SK-N-SH (cell line): ENCODE results near the gene STT3B. TPM values are rescaled to one million over a fixed set of nuclear protein-coding genes. Genes with fewer than 3 reads are reported as not detected.

Experiments used
- CTCF ChIA-PET: fragments of 300-600, 350-600 bp; formaldehyde crosslinking; extraction: SDS; loops from one replicate; lab custom pipeline; 2021; lab: Yijun Ruan, JAX
- POLR2A ChIA-PET: fragments of 350-600 bp; sonication (Branson Sonifier 250); formaldehyde crosslinking; extraction: SDS; loops from one replicate; lab custom pipeline; 2020; ENCODE audit warnings: antibody characterized with exemption, inconsistent platforms; lab: Yijun Ruan, JAX
- DNase-seq: peaks from one replicate; pipeline ENCODE4 v3.0.0; 2012
- H2AFZ ChIP-seq: fragments of 200-600 bp; sonication (generic); 2 replicates; pipeline ENCODE4 v1.8.1; 2016; ENCODE audit warnings: antibody characterized with exemption, mild to moderate bottlenecking, low read depth
- H3F3A ChIP-seq: fragments of 200-600 bp; sonication (generic); replicated peaks from 2 replicates; pipeline ENCODE3; 2016; ENCODE audit warnings: antibody characterized with exemption, mild to moderate bottlenecking; ENCODE audit not compliant: insufficient read depth
- H3K27ac ChIP-seq, 2 experiments: fragments of 200-500 bp in 1 of 2; fragments of 200-600 bp in 1 of 2; sonication (Bioruptor generic) in 1 of 2; sonication (generic), shearing (Covaris generic) in 1 of 2; 2 replicates each; pipeline versions ENCODE4 v1.5.1 to v1.6.1; 2014 to 2016; ENCODE audit warnings: low read depth in 2 of 2, inconsistent platforms in 1 of 2, low read length in 1 of 2, mild to moderate bottlenecking in 1 of 2, mixed read lengths in 1 of 2
- H3K27me3 ChIP-seq: fragments of 200-600 bp; sonication (generic), shearing (Covaris generic); 2 replicates; pipeline ENCODE4 v1.6.1; 2016; ENCODE audit warnings: mixed run types; ENCODE audit not compliant: insufficient read depth
- H3K36me3 ChIP-seq, 2 experiments: fragments of 200-500 bp in 1 of 2; fragments of 200-600 bp in 1 of 2; sonication (Bioruptor generic) in 1 of 2; sonication (generic) in 1 of 2; replicated peaks in 1 of 2; 2 replicates each; pipeline versions ENCODE3 to v1.5.1; 2014 to 2016; ENCODE audit warnings: low read length in 1 of 2, mild to moderate bottlenecking in 1 of 2; ENCODE audit not compliant: insufficient read depth in 2 of 2, control insufficient read depth in 1 of 2
- H3K4me1 ChIP-seq, 2 experiments: fragments of 200-500 bp in 1 of 2; fragments of 200-600 bp in 1 of 2; sonication (Bioruptor generic) in 1 of 2; sonication (generic), shearing (Covaris generic) in 1 of 2; 2 replicates each; pipeline versions ENCODE4 v1.5.1 to v1.6.1; 2014 to 2016; ENCODE audit warnings: low read depth in 1 of 2, low read length in 1 of 2, mixed run types in 1 of 2; ENCODE audit not compliant: insufficient read depth in 2 of 2, control insufficient read depth in 1 of 2
- H3K4me2 ChIP-seq: fragments of 200-600 bp; sonication (generic), shearing (Covaris generic); 2 replicates; pipeline ENCODE4 v1.6.1; 2017; ENCODE audit warnings: mixed run types
- H3K4me3 ChIP-seq, 2 experiments: fragments of 200-500 bp in 1 of 2; fragments of 200-600 bp in 1 of 2; sonication (Bioruptor generic) in 1 of 2; sonication (generic), shearing (Covaris generic) in 1 of 2; 2 replicates each; pipeline versions ENCODE4 v1.5.1 to v1.8.1; 2014 to 2016; ENCODE audit warnings: low read depth in 2 of 2, inconsistent platforms in 1 of 2, low read length in 1 of 2, mild to moderate bottlenecking in 1 of 2, mixed read lengths in 1 of 2, moderate library complexity in 1 of 2
- H3K79me2 ChIP-seq: fragments of 200-600 bp; sonication (generic); 2 replicates; pipeline ENCODE4 v1.8.1; 2017; ENCODE audit warnings: mild to moderate bottlenecking; ENCODE audit not compliant: insufficient read depth
- H3K9ac ChIP-seq: fragments of 200-600 bp; sonication (generic); 2 replicates; pipeline ENCODE4 v1.6.1; 2017; ENCODE audit warnings: mixed run types
- H3K9me2 ChIP-seq: fragments of 200-600 bp; sonication (generic); 2 replicates; pipeline ENCODE4 v1.6.1; 2017; ENCODE audit warnings: mixed run types
- H3K9me3 ChIP-seq: fragments of 200-600 bp; sonication (generic); 2 replicates; pipeline ENCODE4 v1.6.1; 2017; ENCODE audit warnings: mixed run types, mild to moderate bottlenecking, moderate library complexity
- H4K20me1 ChIP-seq: fragments of 200-600 bp; sonication (generic); 2 replicates; pipeline ENCODE4 v1.6.1; 2017; ENCODE audit warnings: mild to moderate bottlenecking, mixed run types; ENCODE audit not compliant: insufficient read depth
- CHD2 ChIP-seq: fragments of 150-350 bp; IDR thresholded peaks from 2 replicates; pipeline ENCODE4 v1.6.1; 2018; ENCODE audit warnings: low read length; ENCODE audit not compliant: partially characterized antibody
- ELF1 ChIP-seq: IDR thresholded peaks from 2 replicates; pipeline ENCODE4 v1.4.0; 2012
- EP300 ChIP-seq, 2 experiments: IDR thresholded peaks; 2 replicates each; pipeline versions ENCODE4 v1.4.0 to v1.6.1; 2012; ENCODE audit warnings: borderline replicate concordance in 1 of 2, low read depth in 1 of 2, low read length in 1 of 2
- FOXJ3 ChIP-seq: sonication (generic); formaldehyde crosslinking; IDR thresholded peaks from 2 replicates; pipeline ENCODE4 v1.5.1; 2020; ENCODE audit warnings: mild to moderate bottlenecking, missing genetic modification reagents
- FOXM1 ChIP-seq: IDR thresholded peaks from 2 replicates; pipeline ENCODE4 v1.4.0; 2012; ENCODE audit warnings: low read depth, mild to moderate bottlenecking
- GATA2 ChIP-seq: sonication (generic); formaldehyde crosslinking; IDR thresholded peaks from 2 replicates; pipeline ENCODE4 v1.5.0; 2020; ENCODE audit warnings: mild to moderate bottlenecking, missing genetic modification reagents
- MEF2A ChIP-seq: IDR thresholded peaks from 2 replicates; pipeline ENCODE4 v1.4.0; 2012; ENCODE audit warnings: low read depth, borderline replicate concordance
- NFIC ChIP-seq: IDR thresholded peaks from 2 replicates; pipeline ENCODE4 v1.4.0; 2012; ENCODE audit warnings: borderline replicate concordance
- PBX3 ChIP-seq: IDR thresholded peaks from 2 replicates; pipeline ENCODE4; 2012
- POLR2AphosphoS5 ChIP-seq: IDR thresholded peaks from 2 replicates; pipeline ENCODE4 v1.6.1; 2012; ENCODE audit warnings: low read depth, low read length
- RAD21 ChIP-seq: IDR thresholded peaks from 2 replicates; pipeline ENCODE4 v1.6.1; 2012; ENCODE audit warnings: mild to moderate bottlenecking, low read length
- RFX5 ChIP-seq: IDR thresholded peaks from 2 replicates; pipeline ENCODE4 v1.6.1; 2012; ENCODE audit warnings: mild to moderate bottlenecking, improper control_type of control experiment, low read length
- RXRA ChIP-seq: IDR thresholded peaks from 2 replicates; pipeline ENCODE4 v1.4.0; 2012; ENCODE audit warnings: low read depth, mild to moderate bottlenecking, borderline replicate concordance
- SMC3 ChIP-seq: IDR thresholded peaks from 2 replicates; pipeline ENCODE4 v1.6.1; 2012; ENCODE audit warnings: low read depth, low read length, improper control_type of control experiment
- TAF1 ChIP-seq: IDR thresholded peaks from 2 replicates; pipeline ENCODE4 v1.6.1; 2012; ENCODE audit warnings: low read depth, mild to moderate bottlenecking, low read length, moderate library complexity, borderline replicate concordance
- TCF12 ChIP-seq: IDR thresholded peaks from 2 replicates; pipeline ENCODE4 v1.4.0; 2012
- TEAD4 ChIP-seq: IDR thresholded peaks from 2 replicates; pipeline ENCODE4 v1.4.0; 2012; ENCODE audit warnings: mild to moderate bottlenecking, borderline replicate concordance; ENCODE audit not compliant: insufficient read depth
- USF1 ChIP-seq: IDR thresholded peaks from 2 replicates; pipeline ENCODE4 v1.4.0; 2012; ENCODE audit warnings: low read depth, borderline replicate concordance
- WGBS: methylation state at CpG from one replicate; pipeline ENCODE4 v1.1.6; 2017; ENCODE audit warnings: low lambda C conversion rate; 5-methylcytosine and 5-hydroxymethylcytosine counted together
- polyA plus RNA-seq, 3 experiments: library from polyadenylated mRNA; depleted of rRNA; stranded (reverse); fragments of >200 nt; gene quantifications; 2 replicates each; pipeline ENCODE4 v1.2.3, GENCODE V29; 2012
- TF ChIP-seq, protein P1 (sequence below): IDR thresholded peaks from 2 replicates; pipeline ENCODE4 v1.6.1; 2012; ENCODE audit warnings: mild to moderate bottlenecking, low read depth, low read length, moderate library complexity

The STT3B gene
- polyA plus RNA-seq, 1 of the 3 experiments (the other 2 are of a cell fraction): 27.9 TPM

GRCh38 chr3:31522152-31522551 lies 10.6 kb upstream of the STT3B start:
- Histone ChIP-seq H3K27ac (no peak overlapping the region), H3K9me3 (no peaks in the 10 kb centered on the region), H3F3A (no peaks in the 10 kb centered on the region), H3K4me2 (no peak overlapping the region), H3K36me3 (no peaks in the 10 kb centered on the region), H3K4me3 (no peak overlapping the region), H3K4me1 (no peaks in the 10 kb centered on the region; a peak in 1 of 4 replicates), H4K20me1 (no peaks in the 10 kb centered on the region), H3K9ac (no peak overlapping the region), H3K27me3 (no peaks in the 10 kb centered on the region), H3K79me2 (no peaks in the 10 kb centered on the region), H2AFZ (no peak overlapping the region), H3K9me2 (no peaks in the 10 kb centered on the region)
- DNase-seq: no peak
- CTCF ChIA-PET: interaction anchor here (0.7 to 1.6 kb wide), 2 partner anchors 9 to 26 kb away, joined by 3 to 4 read pairs; no protein-coding TSS in a partner anchor
- no peak for TF ChIP-seq MEF2A
- no peak for TF ChIP-seq FOXM1
- TF ChIP-seq SMC3: no peak
- TF ChIP-seq POLR2AphosphoS5: no peak
- TF ChIP-seq CHD2: no peak
- no peak for TF ChIP-seq TEAD4
- no peak for TF ChIP-seq RAD21
- no peak for TF ChIP-seq FOXJ3 (CRISPR knock-in tag)
- no peak for TF ChIP-seq GATA2 (CRISPR knock-in tag)
- no peak for TF ChIP-seq PBX3
- no peak for TF ChIP-seq RFX5
- 67% methylated on average over 1 of the region's 1 CpG for WGBS
- POLR2A ChIA-PET: interaction anchor here (1.3 kb wide), 1 partner anchor 10 kb away, joined by 5 read pairs; the partner anchor contains the start of gene STT3B

- H3K36me3 ChIP-seq: no peaks in the 10 kb centered on the region
- H4K20me1 ChIP-seq: no peaks in the 10 kb centered on the region
- no peak overlapping the region for H2AFZ ChIP-seq
- no peaks in the 10 kb centered on the region for H3F3A ChIP-seq
- H3K4me3 ChIP-seq: no peak overlapping the region
- H3K9me2 ChIP-seq: no peaks in the 10 kb centered on the region
- H3K27me3 ChIP-seq: no peaks in the 10 kb centered on the region
- TF ChIP-seq NFIC: no peak
- TF ChIP-seq SMC3: no peak
- TF ChIP-seq TAF1: no peak
- no peak for TF ChIP-seq MEF2A
- TF ChIP-seq, protein P1, sequence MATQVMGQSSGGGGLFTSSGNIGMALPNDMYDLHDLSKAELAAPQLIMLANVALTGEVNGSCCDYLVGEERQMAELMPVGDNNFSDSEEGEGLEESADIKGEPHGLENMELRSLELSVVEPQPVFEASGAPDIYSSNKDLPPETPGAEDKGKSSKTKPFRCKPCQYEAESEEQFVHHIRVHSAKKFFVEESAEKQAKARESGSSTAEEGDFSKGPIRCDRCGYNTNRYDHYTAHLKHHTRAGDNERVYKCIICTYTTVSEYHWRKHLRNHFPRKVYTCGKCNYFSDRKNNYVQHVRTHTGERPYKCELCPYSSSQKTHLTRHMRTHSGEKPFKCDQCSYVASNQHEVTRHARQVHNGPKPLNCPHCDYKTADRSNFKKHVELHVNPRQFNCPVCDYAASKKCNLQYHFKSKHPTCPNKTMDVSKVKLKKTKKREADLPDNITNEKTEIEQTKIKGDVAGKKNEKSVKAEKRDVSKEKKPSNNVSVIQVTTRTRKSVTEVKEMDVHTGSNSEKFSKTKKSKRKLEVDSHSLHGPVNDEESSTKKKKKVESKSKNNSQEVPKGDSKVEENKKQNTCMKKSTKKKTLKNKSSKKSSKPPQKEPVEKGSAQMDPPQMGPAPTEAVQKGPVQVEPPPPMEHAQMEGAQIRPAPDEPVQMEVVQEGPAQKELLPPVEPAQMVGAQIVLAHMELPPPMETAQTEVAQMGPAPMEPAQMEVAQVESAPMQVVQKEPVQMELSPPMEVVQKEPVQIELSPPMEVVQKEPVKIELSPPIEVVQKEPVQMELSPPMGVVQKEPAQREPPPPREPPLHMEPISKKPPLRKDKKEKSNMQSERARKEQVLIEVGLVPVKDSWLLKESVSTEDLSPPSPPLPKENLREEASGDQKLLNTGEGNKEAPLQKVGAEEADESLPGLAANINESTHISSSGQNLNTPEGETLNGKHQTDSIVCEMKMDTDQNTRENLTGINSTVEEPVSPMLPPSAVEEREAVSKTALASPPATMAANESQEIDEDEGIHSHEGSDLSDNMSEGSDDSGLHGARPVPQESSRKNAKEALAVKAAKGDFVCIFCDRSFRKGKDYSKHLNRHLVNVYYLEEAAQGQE: no peak
- no peak for TF ChIP-seq USF1
- TF ChIP-seq RFX5: no peak
- no peak for TF ChIP-seq TCF12
- no peak for TF ChIP-seq FOXJ3 (CRISPR knock-in tag)
- no peak for TF ChIP-seq RXRA
- TF ChIP-seq ELF1: no peak
- no peak for TF ChIP-seq FOXM1
- no peak for TF ChIP-seq EP300 (IDR thresholded peaks at IDR 0.05; ENCODE audit: borderline replicate concordance in 1 of 2, low read depth in 1 of 2, low read length in 1 of 2)
- TF ChIP-seq RAD21: no peak
- 61% methylated on average over 1 of the region's 1 CpG for WGBS
- DNase-seq: no peak
- H3K27ac ChIP-seq: no peak overlapping the region
- H3K9ac ChIP-seq: no peak overlapping the region
- no peaks in the 10 kb centered on the region for H3K9me3 ChIP-seq
- H3K4me2 ChIP-seq: no peak overlapping the region
- ChIA-PET CTCF (no interaction called here), POLR2A (no interaction called here)
- no peaks in the 10 kb centered on the region for H3K79me2 ChIP-seq
- H3K4me1 ChIP-seq: no peaks in the 10 kb centered on the region; a peak in 1 of 4 replicates
Measured at GRCh38 chr3:31523543-31523942, 9.2 kb upstream of the STT3B start.
